Endothelial cell of umbilical vein (primary cell): ENCODE data around the gene NELL2. TPM values are rescaled to one million over a fixed set of nuclear protein-coding genes. Genes with fewer than 3 reads are reported as not detected.

Experiments used
- BruUV-seq: library from RNA; stranded (reverse); fragments of 400-500 nt; replicated peaks from 2 replicates; lab custom pipeline; 2021; lab: Mats Ljungman, UMichigan
- CTCF ChIA-PET: fragments of 300-600, 350-600 bp; sonication (Branson Sonifier 250); formaldehyde crosslinking; loops from one replicate; lab custom pipeline; 2021; ENCODE audit warnings: antibody characterized with exemption, inconsistent platforms; lab: Charles Lee
- POLR2A ChIA-PET: fragments of 300-600, 350-600 bp; sonication (Branson Sonifier 250); formaldehyde crosslinking; loops from one replicate; lab custom pipeline; 2021; ENCODE audit warnings: antibody characterized with exemption, inconsistent platforms; lab: Charles Lee
- DNase-seq: peaks from one replicate; pipeline ENCODE4 v3.0.0-alpha.2; 2011; ENCODE audit warnings: low read depth, low spot score
- FAIRE-seq: peaks from 2 replicates; lab custom pipeline; 2011; peaks lifted over from hg19 to GRCh38; lab: Jason Lieb, UNC
- H2AFZ ChIP-seq: 2 replicates; pipeline ENCODE4 v1.6.0; 2012; ENCODE audit warnings: low read depth, low read length, control low read depth, inconsistent platforms
- H3K27ac ChIP-seq: 2 replicates; pipeline ENCODE4 v1.5.1; 2011; ENCODE audit warnings: low read depth, mild to moderate bottlenecking, control low read depth, low read length, moderate library complexity; ENCODE audit not compliant: insufficient read depth
- H3K27me3 ChIP-seq, 2 experiments: 2 replicates each; pipeline versions ENCODE4 v1.6.0 to v1.6.1; 2011; ENCODE audit warnings: low read length in 2 of 2, mixed read lengths in 1 of 2; ENCODE audit not compliant: control insufficient read depth in 2 of 2, insufficient read depth in 2 of 2
- H3K36me3 ChIP-seq, 2 experiments: 2 replicates in 1 of 2; 3 replicates in 1 of 2; pipeline ENCODE4 v1.5.1; 2011; ENCODE audit warnings: low read length in 2 of 2, mild to moderate bottlenecking in 1 of 2, moderate library complexity in 1 of 2; ENCODE audit not compliant: control insufficient read depth in 2 of 2, insufficient read depth in 2 of 2; ENCODE audit errors: extremely low read depth in 1 of 2
- H3K4me1 ChIP-seq: 3 replicates; pipeline ENCODE4 v1.5.1; 2011; ENCODE audit warnings: mild to moderate bottlenecking, low read length; ENCODE audit not compliant: control insufficient read depth, insufficient read depth; ENCODE audit errors: extremely low read depth
- H3K4me2 ChIP-seq: 2 replicates; pipeline ENCODE4 v1.6.1; 2011; ENCODE audit warnings: low read length, control low read depth, mixed read lengths; ENCODE audit not compliant: insufficient read depth
- H3K4me3 ChIP-seq, 3 experiments: fragments of 200-600 bp in 1 of 3; sonication (generic), shearing (Covaris generic) in 1 of 3; replicated peaks in 1 of 3; 2 replicates each; pipeline ENCODE4 v1.5.1; 2011 to 2016; ENCODE audit warnings: control low read depth in 3 of 3, low read length in 3 of 3, mild to moderate bottlenecking in 2 of 3, inconsistent platforms in 1 of 3, low read depth in 1 of 3, moderate library complexity in 1 of 3; ENCODE audit not compliant: insufficient read depth in 1 of 3
- H3K79me2 ChIP-seq: 2 replicates; pipeline ENCODE4 v1.6.0; 2012; ENCODE audit warnings: low read length, inconsistent platforms; ENCODE audit not compliant: control insufficient read depth, insufficient read depth
- H3K9ac ChIP-seq: replicated peaks from 2 replicates; pipeline ENCODE3; 2011; ENCODE audit warnings: low read length, control low read depth; ENCODE audit not compliant: insufficient read depth; ENCODE audit errors: extremely low read depth
- H3K9me1 ChIP-seq: replicated peaks from 3 replicates; pipeline ENCODE4 v1.6.0; 2011; ENCODE audit warnings: mild to moderate bottlenecking, low read length; ENCODE audit not compliant: control insufficient read depth, insufficient read depth; ENCODE audit errors: extremely low read depth
- H3K9me3 ChIP-seq: replicated peaks from 2 replicates; pipeline ENCODE4 v1.5.1; 2012; ENCODE audit warnings: low read length, inconsistent platforms; ENCODE audit not compliant: control insufficient read depth, insufficient read depth
- H4K20me1 ChIP-seq: replicated peaks from 2 replicates; pipeline ENCODE3; 2011; ENCODE audit warnings: mild to moderate bottlenecking, low read length; ENCODE audit not compliant: control insufficient read depth, insufficient read depth; ENCODE audit errors: extremely low read depth
- EZH2 ChIP-seq: IDR thresholded peaks from 2 replicates; pipeline ENCODE4 v1.6.1; 2012; ENCODE audit warnings: borderline replicate concordance, low read depth, mild to moderate bottlenecking, moderate library complexity, low read length, inconsistent platforms; ENCODE audit not compliant: severe bottlenecking
- FOS ChIP-seq: IDR thresholded peaks from 2 replicates; pipeline ENCODE4 v1.6.1; 2011; ENCODE audit warnings: mild to moderate bottlenecking, low read length, moderate library complexity, borderline replicate concordance; ENCODE audit not compliant: insufficient read depth
- GATA2 ChIP-seq: IDR thresholded peaks from 2 replicates; pipeline ENCODE4 v1.7.0; 2011; ENCODE audit warnings: low read depth, mild to moderate bottlenecking, moderate library complexity, mixed read lengths, low read length; ENCODE audit not compliant: insufficient read length, insufficient read depth
- JUN ChIP-seq: IDR thresholded peaks from 2 replicates; pipeline ENCODE4 v1.6.1; 2011; ENCODE audit warnings: borderline replicate concordance, low read depth; ENCODE audit not compliant: insufficient read length, insufficient read depth
- MYC ChIP-seq: IDR thresholded peaks from one replicate; pipeline ENCODE4 v1.6.1; 2011; ENCODE audit warnings: mild to moderate bottlenecking, low read depth, low read length
- POLR2A ChIP-seq: IDR thresholded peaks from 2 replicates; pipeline ENCODE4 v1.6.1; 2012; ENCODE audit warnings: low read depth, mild to moderate bottlenecking, control low read depth, low read length
- POLR2AphosphoS5 ChIP-seq: IDR thresholded peaks from 2 replicates; pipeline ENCODE4 v1.6.1; 2012; ENCODE audit warnings: low read depth, mild to moderate bottlenecking, control low read depth, low read length, moderate library complexity; ENCODE audit not compliant: insufficient read depth
- dilution Hi-C: fragments of 300-500 bp; cut with MboI; formaldehyde crosslinking; loops from one replicate; pipeline ENCODE4 v1.15.0; 2019; ENCODE audit warnings: low sequenced_read_pairs; ENCODE audit not compliant: extremely low pct_ligation_motif_present
- intact Hi-C: fragments of 100-400 bp; cut with micrococcal nuclease; formaldehyde crosslinking; loops from one replicate; pipeline ENCODE4 v1.10.0; 2022
- polyA plus RNA-seq, 4 experiments: library from polyadenylated mRNA; depleted of rRNA in 3 of 4; stranded (reverse) in 3 of 4; unstranded in 1 of 4; fragments of >200 nt; gene quantifications; 2 replicates each; pipeline versions ENCODE4 v1.2.1 to v1.2.3, GENCODE V29; 2011 to 2012; ENCODE audit warnings: missing spikeins in 1 of 4
- total RNA-seq: library from RNA; stranded (reverse); gene quantifications from 2 replicates; pipeline ENCODE4 v1.2.3, GENCODE V29; 2021
- TF ChIP-seq, protein P1 (sequence below): IDR thresholded peaks from 2 replicates; pipeline ENCODE4 v1.6.1; 2011; ENCODE audit not compliant: insufficient read depth, insufficient read length
- TF ChIP-seq, protein P2 (sequence below), 2 donors: IDR thresholded peaks; 1 replicate in 1 of 2; 2 replicates in 1 of 2; pipeline ENCODE4 v1.5.1; 2011; ENCODE audit warnings: low read length in 2 of 2, mild to moderate bottlenecking in 2 of 2, moderate library complexity in 2 of 2, control low read depth in 1 of 2, inconsistent platforms in 1 of 2, low read depth in 1 of 2; ENCODE audit not compliant: insufficient read depth in 1 of 2; ENCODE audit errors: extremely low read depth in 1 of 2

NELL2 gene
- total and polyA plus RNA-seq, 2 donors (not counting 3 experiments of a cell fraction or from before 2014, with no cell fraction given): 0.11 to 0.49 TPM

DNA sequence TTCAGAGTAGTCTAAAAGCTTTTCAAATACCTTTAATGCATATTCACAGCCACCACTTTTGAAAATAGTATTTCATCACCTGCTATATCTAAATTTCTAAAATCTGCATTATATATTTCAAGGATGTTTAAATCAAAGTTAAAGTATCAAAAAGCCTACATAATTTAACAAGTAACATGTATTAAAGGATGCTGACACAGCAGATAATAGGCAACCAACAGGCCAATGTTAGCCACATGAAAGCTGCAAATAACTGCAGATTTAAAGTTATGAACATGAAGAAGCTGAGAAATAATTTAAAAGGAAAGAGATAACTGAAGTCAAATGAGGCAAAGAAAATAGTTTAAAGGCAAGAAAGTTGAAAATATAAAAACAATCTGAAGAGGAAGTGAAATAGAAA is 39.8 kb upstream of the NELL2 start:
- Histone ChIP-seq H3K9ac (no peak overlapping the region), H3K4me1 (no peaks in the 10 kb centered on the region), H3K36me3 (no peaks in the 10 kb centered on the region), H3K9me3 (no peaks in the 10 kb centered on the region), H3K27me3 (peaks cover 0 to 4% of the 10 kb centered on the region in 2 experiments), H4K20me1 (no peaks in the 10 kb centered on the region), H3K4me3 (no peak overlapping the region), H3K79me2 (no peaks in the 10 kb centered on the region), H2AFZ (no peak overlapping the region), H3K4me2 (no peak overlapping the region), H3K9me1 (no peaks in the 10 kb centered on the region), H3K27ac (no peak overlapping the region)
- ChIA-PET POLR2A (no interaction called here), CTCF (interaction anchor here (1.1 kb wide), 1 partner anchor 141 kb away, joined by 3 read pairs; no protein-coding TSS in a partner anchor)
- DNase-seq: no peak
- TF ChIP-seq POLR2AphosphoS5 (no peak), MYC (no peak), EZH2 (no peak), POLR2A (no peak), FOS (no peak), GATA2 (no peak)
- TF ChIP-seq, protein P1, sequence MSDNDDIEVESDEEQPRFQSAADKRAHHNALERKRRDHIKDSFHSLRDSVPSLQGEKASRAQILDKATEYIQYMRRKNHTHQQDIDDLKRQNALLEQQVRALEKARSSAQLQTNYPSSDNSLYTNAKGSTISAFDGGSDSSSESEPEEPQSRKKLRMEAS: no peak
- intact Hi-C loops: no loop called here
- no peak for FAIRE-seq
- BruUV-seq: no TSS peak
- dilution Hi-C loops: no loop called here

DNA sequence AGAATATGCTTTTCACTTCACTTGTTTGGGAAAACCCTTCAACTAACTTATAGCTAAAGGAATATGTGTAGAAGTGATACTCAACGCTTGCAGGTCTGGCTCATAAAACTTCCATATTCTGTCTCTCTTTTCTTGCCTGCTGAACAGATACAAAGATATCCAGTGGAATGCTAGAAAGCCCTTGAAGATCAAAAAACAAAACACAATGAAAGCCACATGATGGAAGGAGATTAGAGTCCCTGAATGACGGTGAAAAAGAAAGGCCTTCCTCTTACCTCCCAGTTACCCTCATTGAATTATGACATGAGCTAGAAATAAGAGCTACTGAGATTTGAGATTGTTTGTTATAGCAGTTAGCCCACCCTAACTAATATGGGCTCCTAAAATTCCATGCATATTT is 28.2 kb upstream of the NELL2 start:
- ChIA-PET CTCF (interaction anchor here (1.6 kb wide), 1 partner anchor 44 kb away, joined by 4 read pairs; no protein-coding TSS in a partner anchor), POLR2A (no interaction called here)
- Histone ChIP-seq H3K4me3 (no peak overlapping the region), H3K9me1 (no peaks in the 10 kb centered on the region), H4K20me1 (no peaks in the 10 kb centered on the region), H3K9ac (no peak overlapping the region), H3K79me2 (no peaks in the 10 kb centered on the region), H3K27me3 (no peaks in the 10 kb centered on the region), H3K4me2 (no peak overlapping the region), H3K4me1 (no peaks in the 10 kb centered on the region), H3K27ac (no peak overlapping the region), H3K9me3 (no peaks in the 10 kb centered on the region), H2AFZ (no peak overlapping the region), H3K36me3 (no peaks in the 10 kb centered on the region)
- DNase-seq (no peak), FAIRE-seq (no peak)
- dilution Hi-C loops: no loop called here
- TF ChIP-seq FOS (no peak), POLR2AphosphoS5 (no peak), MYC (no peak), GATA2 (no peak), POLR2A (no peak), EZH2 (no peak), JUN (no peak)
- TF ChIP-seq, protein P1: no peak
- TF ChIP-seq, protein P2, sequence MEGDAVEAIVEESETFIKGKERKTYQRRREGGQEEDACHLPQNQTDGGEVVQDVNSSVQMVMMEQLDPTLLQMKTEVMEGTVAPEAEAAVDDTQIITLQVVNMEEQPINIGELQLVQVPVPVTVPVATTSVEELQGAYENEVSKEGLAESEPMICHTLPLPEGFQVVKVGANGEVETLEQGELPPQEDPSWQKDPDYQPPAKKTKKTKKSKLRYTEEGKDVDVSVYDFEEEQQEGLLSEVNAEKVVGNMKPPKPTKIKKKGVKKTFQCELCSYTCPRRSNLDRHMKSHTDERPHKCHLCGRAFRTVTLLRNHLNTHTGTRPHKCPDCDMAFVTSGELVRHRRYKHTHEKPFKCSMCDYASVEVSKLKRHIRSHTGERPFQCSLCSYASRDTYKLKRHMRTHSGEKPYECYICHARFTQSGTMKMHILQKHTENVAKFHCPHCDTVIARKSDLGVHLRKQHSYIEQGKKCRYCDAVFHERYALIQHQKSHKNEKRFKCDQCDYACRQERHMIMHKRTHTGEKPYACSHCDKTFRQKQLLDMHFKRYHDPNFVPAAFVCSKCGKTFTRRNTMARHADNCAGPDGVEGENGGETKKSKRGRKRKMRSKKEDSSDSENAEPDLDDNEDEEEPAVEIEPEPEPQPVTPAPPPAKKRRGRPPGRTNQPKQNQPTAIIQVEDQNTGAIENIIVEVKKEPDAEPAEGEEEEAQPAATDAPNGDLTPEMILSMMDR (IDR thresholded peaks at IDR 0.05; ENCODE audit: extremely low read depth in 1 of 2, insufficient read depth in 1 of 2, low read depth in 1 of 2, low read length in 2 of 2): no peak
- BruUV-seq: no TSS peak
- intact Hi-C loops: no loop called here
